ENCODE measurements around the gene STXBP2.

The STXBP2 gene

GRCh38 chr19:7679771-7680605, 43.1 kb downstream of the STXBP2 start:
- no peak for DNase-seq (ENCODE audit: low read depth, low spot score)

- peak; percentile 49 for DNase-seq (ENCODE audit: low read depth, low spot score)
Observed at GRCh38 chr19:7680606-7681339, 43.9 kb downstream of the STXBP2 start, which contains the start of gene TRAPPC5. Gene TRAPPC5 (plus strand): TSS chr19:7680833. CDS start chr19:7682254, 1,421 bp downstream.

- DNase-seq (ENCODE audit: low read depth, low spot score), result peak; percentile 23
Observed at GRCh38 chr19:7681340-7682174, 44.6 kb downstream of the STXBP2 start.

GRCh38 chr19:7682175-7682855, 45.4 kb downstream of the STXBP2 start:
- no peak for DNase-seq (ENCODE audit: low read depth, low spot score)

- no peak for DNase-seq (ENCODE audit: low read depth, low spot score)
Observed at GRCh38 chr19:7685546-7686445, 48.9 kb downstream of the STXBP2 start.

GRCh38 chr19:7687177-7687576, 50.3 kb downstream of the STXBP2 start:
- no peak for DNase-seq (ENCODE audit: low read depth, low spot score)

GRCh38 chr19:7689165-7689564, 52.3 kb downstream of the STXBP2 start:
- no peak for DNase-seq (ENCODE audit: low read depth, low spot score)

- no peak for DNase-seq (ENCODE audit: low read depth, low spot score)
Observed at GRCh38 chr19:7690779-7691258, 53.9 kb downstream of the STXBP2 start.

GRCh38 chr19:7691497-7691896, 54.6 kb downstream of the STXBP2 start:
- DNase-seq (ENCODE audit: low read depth, low spot score), result no peak

GRCh38 chr19:7692417-7693088, 55.6 kb downstream of the STXBP2 start:
- no peak for DNase-seq (ENCODE audit: low read depth, low spot score)

- DNase-seq (ENCODE audit: low read depth, low spot score), result no peak
Observed at GRCh38 chr19:7694499-7694898, 57.6 kb downstream of the STXBP2 start.
